Activated CD8-positive, alpha-beta memory T cell treated with anti-CD3 and anti-CD28 coated beads, Interleukin-2, amount 50 U/mL, for 1 hour (primary cell): Measurements from ENCODE around the gene TTLL4.

Experiments used
- DNase-seq: peaks from one replicate; pipeline ENCODE4 v3.0.0-alpha.2; 2020; ENCODE audit errors: extremely low read depth

The TTLL4 gene

DNA sequence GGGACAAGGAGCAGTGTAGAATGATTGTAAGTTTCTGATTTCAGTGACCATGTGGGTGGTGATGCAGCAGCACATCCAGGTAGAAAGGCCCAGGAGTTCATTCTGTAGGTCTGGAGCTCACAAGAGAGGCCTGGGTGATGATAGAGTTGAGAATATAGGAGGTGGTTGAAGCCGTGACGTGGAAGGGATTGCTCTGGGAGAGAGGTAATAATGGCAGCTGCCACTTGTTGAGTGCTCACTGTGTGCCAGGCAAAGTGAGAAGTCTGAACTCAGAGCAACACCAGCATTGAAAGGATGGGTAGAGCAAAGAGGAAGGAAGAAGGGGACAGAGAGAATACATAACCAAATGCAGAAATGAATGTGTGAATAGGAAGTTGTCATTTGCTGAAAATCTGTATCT is 3.3 kb downstream of the TTLL4 start:
- no peak for DNase-seq

DNA sequence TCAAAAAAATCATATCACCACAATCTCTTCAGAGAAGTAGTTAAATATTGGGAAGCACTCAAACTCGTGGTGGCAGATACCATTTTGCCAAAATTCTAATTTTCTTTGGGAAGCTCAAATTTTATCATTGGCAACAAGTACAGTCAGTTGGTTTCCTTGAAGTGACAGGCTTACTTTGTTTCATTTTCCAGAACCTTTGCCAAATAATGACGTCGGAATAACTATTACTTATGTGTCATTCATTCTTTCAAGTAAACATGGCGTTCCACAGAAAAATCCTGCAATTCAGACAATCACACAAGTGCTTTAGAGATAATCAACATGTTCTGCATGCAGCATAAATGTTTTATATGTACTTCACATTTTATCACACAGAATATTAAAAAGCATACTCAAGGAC is 5.4 kb downstream of the TTLL4 start:
- DNase-seq = no peak

DNA sequence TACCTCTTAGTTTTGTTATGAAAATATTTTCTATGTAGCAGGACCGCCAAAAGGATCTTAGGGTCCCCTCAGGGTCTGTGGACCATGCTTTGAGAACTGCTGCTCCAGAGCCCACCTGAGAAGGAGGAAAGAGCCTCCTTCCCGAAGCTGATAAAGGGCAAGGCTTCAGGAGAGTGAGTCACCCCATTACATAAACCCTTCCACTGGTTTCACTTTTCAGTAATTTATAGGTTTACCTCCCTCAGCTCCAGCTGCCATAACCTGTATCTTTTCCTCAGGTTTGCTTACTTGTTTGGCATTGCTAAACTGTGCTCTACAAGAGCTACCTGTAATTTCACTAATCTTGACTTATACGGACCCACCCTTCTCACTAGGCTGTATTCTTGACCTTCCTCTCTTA is 6.6 kb downstream of the TTLL4 start:
- DNase-seq = no peak

DNA sequence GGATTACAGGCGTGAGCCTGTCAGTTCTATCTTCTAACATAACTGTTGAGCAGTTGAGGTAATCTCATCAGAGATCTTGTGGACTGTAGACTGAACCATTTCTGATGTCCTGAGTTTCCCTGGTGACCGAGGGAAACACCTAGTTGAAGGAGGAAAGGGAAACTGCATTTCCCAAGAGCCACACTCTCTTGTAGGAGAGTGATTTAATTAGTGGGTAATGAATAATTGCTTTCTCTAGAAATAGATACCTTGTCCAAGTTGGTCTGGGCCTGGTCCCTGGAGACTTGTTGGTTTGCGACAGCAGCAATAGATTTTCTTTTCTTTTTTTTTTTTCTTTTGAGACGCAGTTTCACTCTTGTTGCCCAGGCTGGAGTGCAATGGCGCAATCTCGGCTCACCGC is 7.4 kb downstream of the TTLL4 start:
- no peak for DNase-seq

DNA sequence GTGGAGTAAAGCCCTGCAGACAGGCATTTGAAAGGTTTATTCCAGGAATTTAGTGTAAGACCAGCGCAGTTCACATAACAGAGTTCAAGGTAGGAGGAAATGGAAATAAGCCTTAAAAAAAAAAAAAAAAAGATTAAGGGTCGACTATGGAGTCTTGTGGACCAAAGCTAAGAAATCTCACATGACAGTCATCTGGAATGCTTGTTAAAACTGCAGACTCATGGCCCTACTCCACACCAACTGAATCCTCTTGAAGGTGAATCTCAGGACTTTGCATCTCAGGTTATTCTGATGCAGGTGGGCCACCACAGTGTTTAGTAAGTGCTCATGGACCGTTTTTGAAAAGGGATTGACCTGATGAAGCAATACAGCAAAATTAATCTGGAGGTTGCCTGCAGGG is 8.8 kb downstream of the TTLL4 start:
- no peak for DNase-seq

DNA sequence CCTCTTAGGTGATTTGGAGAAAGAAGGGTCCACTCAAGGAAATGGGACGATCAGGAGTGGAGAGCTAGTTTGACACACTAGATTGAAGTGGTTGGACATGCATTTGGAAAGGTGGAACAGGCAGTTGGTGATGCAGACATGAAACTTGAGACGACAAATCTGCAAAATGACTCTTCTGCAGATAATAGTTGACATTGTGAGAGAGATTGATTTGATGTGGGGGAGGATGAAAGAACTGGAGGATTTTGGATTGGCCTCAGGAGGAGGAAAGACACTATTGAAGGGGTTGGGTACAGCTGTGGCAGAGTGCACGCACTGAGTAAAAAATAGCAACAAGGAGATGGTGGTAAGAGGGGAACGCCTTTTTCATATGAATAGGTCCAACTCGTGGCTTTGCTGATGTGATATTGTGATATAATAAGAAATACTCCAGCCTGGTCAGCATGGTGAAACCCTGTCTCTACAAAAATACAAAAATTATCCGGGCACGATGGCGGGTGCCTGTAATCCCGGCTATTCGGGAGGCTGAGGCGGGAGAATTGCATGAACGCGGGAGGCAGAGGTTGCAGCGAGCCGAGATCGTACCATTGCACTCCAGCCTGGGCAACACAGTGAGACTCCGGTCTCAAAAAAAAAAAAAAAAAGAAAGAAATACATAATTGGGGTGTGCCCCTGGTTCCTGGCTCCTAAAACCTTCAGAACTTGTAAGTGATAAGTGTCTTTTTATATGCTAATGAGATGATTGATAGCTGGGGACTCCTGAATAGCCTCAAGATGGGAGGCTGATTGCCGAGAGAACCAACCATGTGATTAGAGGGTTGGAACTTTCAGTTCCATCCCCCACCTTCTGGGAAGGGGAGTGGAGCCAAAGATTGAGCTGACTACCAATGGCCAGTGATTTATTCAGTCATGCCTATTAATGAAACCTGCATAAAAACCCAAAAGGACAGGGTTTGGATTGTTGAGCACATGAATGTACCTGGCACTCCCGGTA is 9.7 kb downstream of the TTLL4 start:
- no peak for DNase-seq

DNA sequence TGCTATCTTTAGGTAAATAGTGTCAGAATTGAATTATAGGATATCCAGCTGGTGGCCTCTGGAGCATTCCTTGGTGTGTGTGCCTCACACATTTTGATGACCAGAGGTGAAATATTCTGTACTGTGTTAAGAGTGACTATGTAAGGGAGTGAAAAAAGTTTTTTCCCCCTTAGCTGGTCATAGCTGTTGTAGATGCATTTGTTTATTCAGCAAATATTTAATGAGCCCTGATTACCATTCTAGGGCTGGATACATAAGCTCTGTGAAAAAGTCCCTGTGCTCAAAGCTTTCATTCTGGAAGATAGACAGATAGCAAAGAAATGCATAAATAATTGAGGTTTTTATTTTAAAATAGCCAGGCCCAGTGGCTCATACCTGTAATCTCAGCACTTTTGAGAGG is 10.9 kb downstream of the TTLL4 start:
- DNase-seq = no peak

DNA sequence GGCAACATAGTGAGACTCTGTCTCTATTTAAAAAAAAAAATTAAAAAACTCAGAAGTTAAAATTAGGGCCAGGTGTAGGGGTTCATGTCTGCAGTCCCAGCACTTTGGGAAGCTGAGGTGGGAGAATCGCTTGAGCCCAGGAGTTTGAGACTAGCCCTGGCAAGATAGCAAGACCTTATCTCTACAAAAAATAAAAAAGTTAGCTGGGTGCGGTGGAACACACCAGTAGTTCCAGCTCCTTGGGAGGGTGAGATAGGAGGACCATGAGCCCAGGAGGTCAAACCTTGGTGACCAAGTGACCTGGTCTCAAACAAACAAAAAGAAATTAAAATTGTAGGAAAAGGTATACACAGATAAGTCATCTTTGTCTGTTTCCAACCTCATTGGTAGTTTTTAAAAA is 11.3 kb downstream of the TTLL4 start:
- no peak for DNase-seq

DNA sequence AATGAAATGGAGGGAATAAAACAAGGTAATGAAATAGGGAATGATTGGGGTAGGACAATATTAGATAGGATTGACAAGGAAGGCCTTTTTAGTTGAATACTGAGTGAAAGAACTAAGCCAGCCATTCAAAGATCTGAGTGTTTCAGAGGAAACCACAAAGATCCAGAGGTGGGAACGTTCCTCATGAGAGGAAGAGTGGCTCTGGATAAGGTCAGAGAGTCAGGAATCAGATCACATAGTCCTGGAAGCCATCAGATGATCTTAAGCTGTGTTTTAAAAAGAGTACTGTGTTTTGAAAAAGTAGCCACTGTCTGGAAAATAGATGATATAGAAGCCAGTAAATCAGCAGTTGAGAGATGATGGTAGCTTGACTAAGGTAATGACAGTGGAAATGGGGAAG is 11.8 kb downstream of the TTLL4 start:
- no peak for DNase-seq

DNA sequence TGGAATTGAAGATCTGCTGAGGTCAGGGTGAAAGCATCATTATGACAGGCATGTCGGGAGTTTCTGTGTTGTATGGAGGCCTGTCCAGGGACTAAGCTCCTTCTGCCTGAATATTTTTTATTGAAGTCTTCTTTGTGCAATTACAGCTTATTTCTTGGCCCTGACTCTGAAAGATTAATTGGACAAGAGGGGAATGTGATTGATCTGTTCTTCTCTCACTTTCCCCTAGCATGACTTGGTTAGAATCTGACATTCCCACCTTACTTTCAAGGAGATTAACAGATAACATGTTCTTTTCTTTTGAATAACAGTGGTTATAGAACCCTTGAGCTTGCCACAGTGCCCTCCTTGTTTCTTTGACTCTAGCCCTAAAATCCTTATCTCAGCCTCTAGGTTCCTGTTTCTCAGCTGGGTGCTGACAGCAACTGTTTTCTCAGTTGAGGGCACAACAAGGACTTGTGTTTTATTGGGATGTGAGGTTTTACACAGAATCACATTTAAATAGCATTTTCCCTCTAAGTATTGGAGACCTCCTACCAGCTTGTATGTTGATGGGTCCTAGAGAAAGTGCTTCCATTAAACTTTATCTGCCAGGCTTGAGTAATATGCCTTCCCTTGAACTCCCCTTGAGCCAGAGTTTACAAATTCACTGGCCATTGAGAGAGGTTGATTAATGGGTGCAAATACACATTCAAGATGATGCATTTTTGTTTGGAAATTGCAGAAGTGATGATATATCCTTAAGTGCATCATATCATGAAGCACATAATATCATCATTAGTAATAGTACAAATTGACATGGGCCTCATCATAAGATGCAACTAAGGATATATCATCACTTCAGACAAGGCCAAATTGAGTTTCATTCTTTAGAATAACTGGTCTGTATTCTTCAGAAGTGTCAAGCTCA is 12.5 kb downstream of the TTLL4 start:
- DNase-seq = no peak

DNA sequence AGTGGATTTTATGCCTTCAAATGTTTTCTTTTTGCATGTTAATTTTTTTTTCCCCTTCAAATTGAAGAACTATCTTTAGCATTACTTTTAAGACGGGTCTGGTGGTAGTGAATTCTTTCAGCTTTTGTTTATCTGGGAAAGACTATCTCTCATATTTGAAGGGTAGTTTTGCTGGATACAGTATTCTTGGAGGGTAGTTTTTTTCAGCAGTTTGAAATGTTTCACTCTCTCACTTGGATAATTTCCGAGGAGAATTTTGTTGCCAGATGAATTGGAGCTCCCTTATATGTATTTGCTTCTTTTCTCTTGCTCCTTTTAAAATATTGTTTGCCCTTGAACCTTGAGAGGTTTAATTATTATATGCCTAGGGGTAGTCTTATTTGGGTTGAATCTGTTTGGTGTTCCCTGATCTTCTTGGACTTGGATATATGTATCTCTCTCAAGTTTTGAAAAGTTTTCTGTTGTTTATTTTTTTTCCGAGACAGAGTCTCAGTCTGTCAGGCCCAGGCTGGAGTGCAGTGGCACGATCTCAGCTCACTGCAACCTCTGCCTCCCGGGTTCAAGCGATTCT is 15.5 kb downstream of the TTLL4 start:
- no peak for DNase-seq

DNA sequence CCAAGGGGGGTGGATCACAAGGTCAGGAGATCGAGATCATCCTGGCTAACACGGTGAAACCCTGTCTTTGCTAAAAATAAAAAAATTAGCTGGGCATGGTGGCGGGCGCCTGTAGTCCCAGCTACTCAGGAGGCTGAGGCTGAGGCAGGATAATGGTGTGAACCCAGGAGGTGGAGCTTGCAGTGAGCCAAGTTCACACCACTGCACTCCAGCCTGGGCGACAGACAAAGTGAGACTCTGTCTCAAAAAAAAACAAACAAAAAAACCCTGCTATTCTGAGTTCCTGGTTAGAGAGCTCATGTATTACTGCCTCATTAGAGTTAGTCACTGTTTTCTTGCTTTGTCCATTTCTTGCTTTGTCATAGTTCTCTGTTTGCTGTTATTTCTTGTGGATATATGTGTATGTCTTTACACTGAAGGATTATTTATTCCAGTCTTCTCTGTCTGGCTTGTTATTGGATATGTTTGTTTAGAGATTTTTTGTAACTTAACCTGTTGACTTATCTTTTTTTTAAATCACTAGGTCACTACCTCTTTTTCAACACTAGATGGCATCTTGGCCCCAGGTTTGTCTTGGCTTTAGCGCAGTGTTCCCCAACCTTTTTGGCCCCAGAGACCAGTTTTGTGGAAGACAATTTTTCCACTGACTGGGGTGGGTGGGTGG is 17.0 kb downstream of the TTLL4 start:
- no peak for DNase-seq

DNA sequence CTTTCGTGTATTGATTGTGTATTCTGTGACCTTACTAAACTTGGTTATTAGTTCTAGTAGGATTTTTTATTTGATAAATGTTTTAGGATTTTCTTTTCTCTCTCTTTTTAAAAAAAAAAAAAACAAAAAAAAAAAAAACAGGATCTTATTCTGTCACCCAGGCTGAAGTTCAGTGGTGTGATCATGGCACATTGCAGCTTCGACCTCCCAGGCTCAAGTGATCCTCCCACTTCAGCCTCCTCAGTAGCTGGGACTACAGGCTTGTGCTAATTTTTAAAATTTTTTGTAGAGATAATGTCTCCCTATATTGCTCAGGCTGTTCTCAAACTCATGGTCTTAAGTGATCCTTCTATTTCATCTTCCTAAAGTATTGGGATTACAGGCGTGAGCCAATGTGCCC is 19.0 kb downstream of the TTLL4 start:
- no peak for DNase-seq

DNA sequence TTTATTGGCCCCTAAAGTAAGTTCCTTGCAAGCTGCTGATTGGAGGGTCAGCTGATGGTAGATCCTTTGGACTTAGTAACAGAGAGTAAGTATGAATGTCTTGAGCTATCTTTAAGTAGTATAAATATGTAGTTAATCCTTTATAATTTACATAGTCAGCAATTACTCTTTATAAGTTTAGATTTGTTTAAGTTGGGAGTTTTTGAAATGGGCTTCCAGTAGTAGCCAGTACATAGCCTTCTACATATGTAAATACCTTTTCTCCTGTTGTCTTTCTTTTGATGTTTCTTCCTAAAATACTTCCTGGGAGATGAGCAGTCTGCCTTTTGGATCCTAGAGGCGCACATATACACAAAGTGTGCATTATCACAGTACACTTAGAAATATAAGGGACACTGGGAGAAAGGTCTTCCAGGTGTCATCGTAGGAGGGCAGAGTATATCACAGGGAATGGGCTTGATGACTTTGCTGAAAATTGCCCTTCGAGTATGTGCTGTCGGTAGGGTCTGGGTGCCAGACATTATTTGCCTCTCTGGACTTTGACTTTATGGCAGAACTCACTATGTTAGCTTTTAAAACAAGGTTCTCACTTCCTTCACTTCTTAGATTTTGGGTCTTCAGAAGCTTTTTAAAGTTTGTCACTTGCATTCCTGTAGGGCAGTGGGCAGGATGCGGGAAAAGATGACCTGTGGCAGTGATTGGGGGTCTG is 21.6 kb downstream of the TTLL4 start:
- DNase-seq = no peak

DNA sequence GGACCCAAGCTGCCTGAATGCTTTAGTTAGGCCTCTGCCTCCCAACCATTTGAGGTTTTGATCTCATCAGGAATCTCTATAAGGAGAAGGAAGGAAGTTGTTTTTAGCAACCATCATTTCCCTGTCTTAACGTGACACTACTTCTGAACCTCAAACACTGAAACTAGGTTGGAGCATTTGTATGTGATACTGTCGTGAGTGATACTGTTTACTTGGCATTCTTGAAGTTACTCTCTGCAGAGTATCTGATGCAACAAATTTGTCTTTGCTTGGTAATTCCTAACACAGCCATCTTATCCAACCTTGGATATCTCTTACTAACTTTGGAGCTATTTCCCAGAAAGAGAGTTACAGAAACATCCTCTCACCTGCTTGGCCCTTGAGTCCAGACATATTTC is 22.1 kb downstream of the TTLL4 start:
- DNase-seq = no peak

DNA sequence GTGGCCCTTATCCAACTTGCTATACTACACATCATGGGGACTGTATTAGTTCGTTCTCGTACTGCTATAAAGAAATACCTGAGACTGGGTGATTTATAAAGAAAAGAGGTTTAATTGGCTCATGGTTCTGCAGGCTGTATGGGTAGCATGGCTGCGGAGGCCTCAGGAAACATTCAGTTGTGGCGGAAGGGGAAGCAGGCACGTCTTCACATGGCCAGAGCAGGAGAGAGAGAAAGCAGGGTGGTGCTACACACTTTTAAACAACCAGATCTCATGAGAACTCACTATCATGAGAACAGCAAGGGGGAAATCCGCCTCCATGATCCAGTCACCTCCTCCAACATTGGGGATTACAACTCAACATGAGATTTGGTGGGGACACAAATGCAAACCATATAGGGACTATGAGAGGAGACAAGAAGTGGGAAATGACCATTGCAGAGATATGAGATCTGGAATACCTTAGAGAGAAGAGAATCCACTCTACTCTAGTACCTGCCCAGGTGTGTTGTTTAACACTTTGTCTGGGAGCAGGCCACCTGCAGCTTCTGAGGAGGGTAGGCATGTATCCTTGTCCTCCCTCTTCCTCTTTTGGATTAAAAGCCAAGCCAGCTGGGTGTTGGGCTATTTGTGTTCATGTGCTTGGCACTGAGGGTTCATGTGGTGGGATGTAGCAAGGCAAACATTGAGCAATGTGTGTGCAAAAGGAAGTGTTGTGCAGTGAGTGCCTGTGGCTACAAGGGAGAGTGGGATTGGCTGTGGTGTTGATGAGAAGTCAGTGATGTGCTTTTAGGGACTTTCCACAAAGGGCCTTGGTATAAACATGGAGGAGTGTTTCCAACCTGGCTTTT is 22.8 kb downstream of the TTLL4 start:
- DNase-seq = no peak

DNA sequence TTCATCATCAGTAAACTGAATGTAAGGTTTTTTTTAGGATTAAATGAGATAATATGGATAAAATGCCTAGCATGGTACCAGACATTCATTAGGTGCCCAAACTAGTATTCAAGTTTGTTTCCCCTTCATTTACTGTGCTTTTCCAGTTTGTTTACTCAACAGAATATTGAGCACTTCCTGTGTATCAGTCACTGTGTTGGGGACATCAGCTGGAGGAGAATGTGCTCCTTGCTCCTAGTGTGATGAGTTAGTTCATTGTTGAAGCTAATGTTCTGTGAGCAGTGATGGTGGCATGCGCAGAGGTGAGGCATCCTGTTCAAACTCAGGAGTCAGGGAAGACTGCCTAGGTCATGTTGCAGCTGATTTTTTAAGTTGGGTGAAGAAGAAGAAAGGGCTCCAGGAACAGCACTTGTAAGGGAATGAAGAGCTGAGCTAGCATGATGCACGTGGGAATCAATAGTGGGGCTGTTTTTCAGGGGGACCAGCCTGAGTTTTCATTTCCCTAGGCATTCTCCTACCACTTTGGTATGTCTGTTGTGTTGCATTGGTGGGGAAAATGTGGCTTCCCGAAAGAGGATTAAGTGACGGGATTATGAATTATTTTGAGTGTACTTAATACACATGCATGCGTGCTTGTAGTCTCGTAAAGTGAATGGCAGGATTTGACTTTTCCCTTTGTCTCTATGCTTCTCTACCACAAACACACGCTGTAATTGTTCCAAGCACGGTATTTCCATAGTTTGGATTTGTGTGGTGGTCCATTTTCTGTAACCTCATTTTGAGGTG is 23.7 kb downstream of the TTLL4 start:
- DNase-seq = no peak

DNA sequence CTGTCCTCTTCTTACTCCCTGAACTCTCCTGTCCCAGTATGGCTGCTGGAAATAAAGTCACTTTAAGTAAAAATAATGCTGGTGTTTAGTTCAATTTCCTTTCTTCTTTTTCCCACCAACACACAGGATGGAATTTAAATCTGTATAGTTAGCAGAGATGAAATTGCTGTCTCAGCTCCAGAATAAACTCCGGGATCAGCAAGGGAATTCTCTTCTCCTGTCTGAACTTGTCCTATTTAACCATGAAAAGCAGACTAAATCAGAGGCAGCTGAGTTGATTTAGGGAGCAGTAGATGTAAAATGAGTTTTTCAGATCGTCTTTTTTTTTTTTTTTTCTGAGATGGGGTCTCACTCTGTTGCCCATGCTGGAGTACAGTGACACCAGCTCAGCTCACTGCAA is 25.9 kb downstream of the TTLL4 start:
- DNase-seq = no peak

DNA sequence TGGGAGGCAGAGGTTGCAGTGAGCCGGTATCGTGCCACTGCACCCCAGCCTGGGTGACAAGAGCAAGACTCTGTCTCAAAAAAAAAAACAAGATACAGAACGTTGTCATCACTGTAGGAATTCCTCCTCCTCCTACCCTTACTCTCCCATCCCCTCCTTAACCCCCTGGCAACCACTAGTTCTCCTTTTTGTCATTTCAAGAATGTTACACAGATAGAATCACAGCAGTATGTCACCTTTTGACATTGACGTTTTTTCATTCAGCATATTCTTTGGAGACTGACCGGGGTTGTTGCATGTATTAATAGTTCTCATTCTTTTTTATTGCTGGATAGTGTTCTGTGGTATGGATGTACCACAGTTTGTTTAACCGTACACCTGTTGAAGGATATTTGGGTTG is 32.4 kb downstream of the TTLL4 start:
- DNase-seq = no peak

DNA sequence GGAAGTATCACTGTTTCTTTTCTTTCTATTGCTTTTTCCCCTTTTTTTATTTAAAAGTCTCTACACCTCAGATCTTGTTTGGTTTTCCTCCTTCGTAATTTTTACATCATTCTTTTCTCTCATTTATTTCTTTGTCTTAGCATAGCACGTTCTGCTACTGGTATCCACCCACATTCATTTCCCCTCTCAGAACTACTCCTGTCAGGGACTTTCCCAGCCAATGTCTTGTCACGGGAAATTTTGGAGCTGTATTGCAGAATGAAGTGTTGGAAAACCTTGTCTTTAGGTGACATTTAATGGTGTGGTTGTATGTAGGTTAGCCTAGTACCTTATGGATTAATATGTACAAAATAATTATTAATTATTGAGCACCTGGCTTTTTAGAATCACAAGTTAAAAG is 34.0 kb downstream of the TTLL4 start:
- DNase-seq = no peak
